Liver (tissue), 3 donors: ENCODE measurements around the gene KIF1A.
"Not testable (repeated sequence)": the region's sequence is repeated elsewhere in the genome, so short reads cannot be mapped to it uniquely, and the experiment has no call there.

Source experiments
- ATF3 ChIP-seq: IDR thresholded peaks from 2 replicates; pipeline ENCODE4 v1.6.1; 2016; ENCODE audit warnings: antibody characterized with exemption
- CTCF ChIP-seq: fragments of 150-350 bp; IDR thresholded peaks from 2 replicates; pipeline ENCODE4 v1.5.1; 2017; ENCODE audit warnings: improper control_type of control experiment, low read depth, low read length; ENCODE audit not compliant: missing input control
- EGR1 ChIP-seq, 2 donors: IDR thresholded peaks; 2 replicates each; pipeline ENCODE4 v1.6.1; 2016 to 2018; ENCODE audit warnings: antibody characterized with exemption in 2 of 2, low read depth in 2 of 2
- GABPA ChIP-seq, 2 donors: IDR thresholded peaks in 1 of 2; conservative IDR thresholded peaks in 1 of 2; 2 replicates each; pipeline ENCODE4 v1.6.1; 2016; ENCODE audit warnings: antibody characterized with exemption in 2 of 2, mild to moderate bottlenecking in 1 of 2, moderate library complexity in 1 of 2
- JUND ChIP-seq, 2 donors: IDR thresholded peaks; 2 replicates each; pipeline ENCODE4 v1.6.1; 2016; ENCODE audit warnings: antibody characterized with exemption in 2 of 2
- MAX ChIP-seq: IDR thresholded peaks from 2 replicates; pipeline ENCODE4 v1.6.1; 2016; ENCODE audit warnings: antibody characterized with exemption
- NR2F2 ChIP-seq: IDR thresholded peaks from 2 replicates; pipeline ENCODE4 v1.6.1; 2016; ENCODE audit warnings: antibody characterized with exemption
- RAD21 ChIP-seq, 2 donors: IDR thresholded peaks; 2 replicates each; pipeline ENCODE4 v1.6.1; 2016; ENCODE audit warnings: antibody characterized with exemption in 2 of 2, mild to moderate bottlenecking in 2 of 2
- REST ChIP-seq: IDR thresholded peaks from 2 replicates; pipeline ENCODE4 v1.6.1; 2016; ENCODE audit warnings: antibody characterized with exemption, mild to moderate bottlenecking
- SP1 ChIP-seq: IDR thresholded peaks from 2 replicates; pipeline ENCODE4 v1.6.1; 2018; ENCODE audit warnings: antibody characterized with exemption, mild to moderate bottlenecking
- donor health status: healthy.
- donor health status: healthy.

GRCh38 chr2:240694304-240694703 lies 125.7 kb downstream of the KIF1A start:
- not testable (repeated sequence) for TF ChIP-seq RAD21 (IDR thresholded peaks at IDR 0.05); CTCF; GABPA (IDR thresholded peaks at IDR 0.05 in 1 of 2, conservative IDR thresholded peaks at IDR 0.05 in 1 of 2); SP1; MAX; NR2F2; ATF3; EGR1 (IDR thresholded peaks at IDR 0.05; ENCODE audit: low read depth in 2 of 2); JUND (IDR thresholded peaks at IDR 0.05); REST
